Breast epithelium (tissue), 3 donors: ENCODE data around the gene ANO5.

Experiments used
- POLR2A ChIP-seq: fragments of 450-650 bp; IDR thresholded peaks from one replicate; pipeline ENCODE4 v1.6.1; 2016; ENCODE audit warnings: antibody characterized with exemption, mild to moderate bottlenecking, moderate library complexity
- POLR2AphosphoS5 ChIP-seq, 3 donors: sonication (generic); formaldehyde crosslinking; IDR thresholded peaks; one replicate each; pipeline ENCODE4 v1.6.1; 2017; ENCODE audit warnings: antibody characterized with exemption in 3 of 3
- TF ChIP-seq, protein P1 (sequence below), 3 donors: fragments of 450-650 bp; IDR thresholded peaks; one replicate each; pipeline ENCODE4 v1.5.1; 2016 to 2017; ENCODE audit warnings: antibody characterized with exemption in 3 of 3, mild to moderate bottlenecking in 3 of 3, moderate library complexity in 3 of 3

DNA sequence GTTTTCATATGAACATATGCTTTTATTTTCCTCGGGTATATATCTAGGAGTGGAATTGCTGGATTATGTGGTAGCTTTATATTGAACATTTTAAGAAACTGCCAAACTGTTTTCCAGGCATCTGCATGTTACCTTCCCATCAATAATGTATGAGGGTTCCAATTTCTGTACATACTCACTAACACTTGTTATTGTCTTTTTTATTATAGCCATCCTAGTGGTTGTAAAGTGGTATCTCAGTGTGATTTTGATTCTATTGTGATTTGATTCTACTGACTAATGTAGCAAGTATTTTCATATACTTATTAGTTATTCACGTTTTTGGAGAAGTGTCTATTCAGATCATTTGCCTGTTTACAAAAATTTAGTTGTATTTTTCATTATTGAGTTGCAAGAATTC lies 2.0 kb downstream of the ANO5 start:
- TF ChIP-seq POLR2A (no peak), POLR2AphosphoS5 (IDR thresholded peaks at IDR 0.05) (no peak)
- TF ChIP-seq, protein P1, sequence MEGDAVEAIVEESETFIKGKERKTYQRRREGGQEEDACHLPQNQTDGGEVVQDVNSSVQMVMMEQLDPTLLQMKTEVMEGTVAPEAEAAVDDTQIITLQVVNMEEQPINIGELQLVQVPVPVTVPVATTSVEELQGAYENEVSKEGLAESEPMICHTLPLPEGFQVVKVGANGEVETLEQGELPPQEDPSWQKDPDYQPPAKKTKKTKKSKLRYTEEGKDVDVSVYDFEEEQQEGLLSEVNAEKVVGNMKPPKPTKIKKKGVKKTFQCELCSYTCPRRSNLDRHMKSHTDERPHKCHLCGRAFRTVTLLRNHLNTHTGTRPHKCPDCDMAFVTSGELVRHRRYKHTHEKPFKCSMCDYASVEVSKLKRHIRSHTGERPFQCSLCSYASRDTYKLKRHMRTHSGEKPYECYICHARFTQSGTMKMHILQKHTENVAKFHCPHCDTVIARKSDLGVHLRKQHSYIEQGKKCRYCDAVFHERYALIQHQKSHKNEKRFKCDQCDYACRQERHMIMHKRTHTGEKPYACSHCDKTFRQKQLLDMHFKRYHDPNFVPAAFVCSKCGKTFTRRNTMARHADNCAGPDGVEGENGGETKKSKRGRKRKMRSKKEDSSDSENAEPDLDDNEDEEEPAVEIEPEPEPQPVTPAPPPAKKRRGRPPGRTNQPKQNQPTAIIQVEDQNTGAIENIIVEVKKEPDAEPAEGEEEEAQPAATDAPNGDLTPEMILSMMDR (IDR thresholded peaks at IDR 0.05): no peak
